Mesenchymal stem cell (in vitro differentiated cells and primary cell): Measurements from ENCODE around the gene BCDIN3D.

Source experiments
- DNase-seq: peaks from one replicate; pipeline ENCODE4 v3.0.0-alpha.2; 2013
- H2AFZ ChIP-seq: one replicate; pipeline ENCODE4 v1.6.1; 2013; ENCODE audit warnings: low read depth, mild to moderate bottlenecking, control low read depth, inconsistent platforms, low read length, moderate library complexity
- H2AK5ac ChIP-seq: 2 replicates; pipeline ENCODE4 v1.6.1; 2013; ENCODE audit warnings: low read length, moderate library complexity, mild to moderate bottlenecking, inconsistent platforms; ENCODE audit not compliant: severe bottlenecking
- H2BK120ac ChIP-seq: one replicate; pipeline ENCODE4 v1.6.1; 2013; ENCODE audit warnings: low read depth, mild to moderate bottlenecking, inconsistent platforms, low read length, moderate library complexity
- H2BK12ac ChIP-seq, 2 experiments: one replicate each; pipeline ENCODE4 v1.6.1; 2013; ENCODE audit warnings: inconsistent platforms in 2 of 2, low read length in 2 of 2, mild to moderate bottlenecking in 2 of 2, moderate library complexity in 2 of 2, control low read depth in 1 of 2
- H2BK15ac ChIP-seq: one replicate; pipeline ENCODE4 v1.6.1; 2013; ENCODE audit warnings: mild to moderate bottlenecking, low read depth, inconsistent platforms; ENCODE audit not compliant: poor library complexity, severe bottlenecking
- H2BK5ac ChIP-seq: 2 replicates; pipeline ENCODE4 v1.6.1; 2013; ENCODE audit warnings: low read depth, mild to moderate bottlenecking, low read length, control low read depth, inconsistent platforms; ENCODE audit not compliant: poor library complexity, severe bottlenecking
- H3K14ac ChIP-seq, 2 experiments: one replicate each; pipeline ENCODE4 v1.6.1; 2013; ENCODE audit warnings: inconsistent platforms in 2 of 2, low read length in 2 of 2, control low read depth in 1 of 2, mild to moderate bottlenecking in 1 of 2, moderate library complexity in 1 of 2
- H3K18ac ChIP-seq, 2 experiments: one replicate each; pipeline ENCODE4 v1.6.1; 2013; ENCODE audit warnings: inconsistent platforms in 2 of 2, low read length in 2 of 2, control low read depth in 1 of 2, low read depth in 1 of 2, mild to moderate bottlenecking in 1 of 2
- H3K23ac ChIP-seq, 2 experiments: one replicate each; pipeline ENCODE4 v1.6.1; 2013; ENCODE audit warnings: inconsistent platforms in 2 of 2, low read length in 2 of 2, mild to moderate bottlenecking in 2 of 2, moderate library complexity in 2 of 2, control low read depth in 1 of 2
- H3K27ac ChIP-seq: 2 replicates; pipeline ENCODE4 v1.5.1; 2013; ENCODE audit warnings: mild to moderate bottlenecking, moderate library complexity, low read length, control low read depth, inconsistent platforms; ENCODE audit not compliant: poor library complexity, severe bottlenecking
- H3K27me3 ChIP-seq, 2 experiments: 2 replicates each; pipeline versions ENCODE4 v1.6.1 to v1.7.0; 2013; ENCODE audit warnings: low read length in 2 of 2, mild to moderate bottlenecking in 2 of 2, moderate library complexity in 2 of 2, control low read depth in 1 of 2, inconsistent platforms in 1 of 2; ENCODE audit not compliant: control insufficient read depth in 1 of 2, insufficient read depth in 1 of 2
- H3K36me3 ChIP-seq, 2 experiments: 2 replicates each; pipeline versions ENCODE4 v1.6.1 to v1.7.0; 2013; ENCODE audit warnings: low read length in 2 of 2, control low read depth in 1 of 2, inconsistent platforms in 1 of 2, low read depth in 1 of 2, mild to moderate bottlenecking in 1 of 2; ENCODE audit not compliant: insufficient read depth in 2 of 2, control insufficient read depth in 1 of 2
- H3K4ac ChIP-seq, 2 experiments: one replicate each; pipeline ENCODE4 v1.6.1; 2013; ENCODE audit warnings: inconsistent platforms in 2 of 2, low read length in 2 of 2, mild to moderate bottlenecking in 2 of 2, moderate library complexity in 2 of 2, control low read depth in 1 of 2, low read depth in 1 of 2
- H3K4me1 ChIP-seq: 2 replicates; pipeline ENCODE4 v1.6.1; 2013; ENCODE audit warnings: low read depth, low read length, control low read depth; ENCODE audit not compliant: control insufficient read depth, insufficient read depth
- H3K4me2 ChIP-seq: 2 replicates; pipeline ENCODE4 v1.6.1; 2013; ENCODE audit warnings: low read length, mild to moderate bottlenecking, inconsistent platforms; ENCODE audit not compliant: poor library complexity, severe bottlenecking
- H3K4me3 ChIP-seq, 2 experiments: 2 replicates each; pipeline versions ENCODE4 v1.5.1 to v1.7.0; 2013; ENCODE audit warnings: low read length in 2 of 2, mild to moderate bottlenecking in 2 of 2, control low read depth in 1 of 2, low read depth in 1 of 2; ENCODE audit not compliant: insufficient read depth in 1 of 2
- H3K79me1 ChIP-seq: replicated peaks from 2 replicates; pipeline ENCODE4 v1.6.1; 2013; ENCODE audit warnings: mild to moderate bottlenecking, control low read depth, low read length, inconsistent platforms; ENCODE audit not compliant: poor library complexity, severe bottlenecking
- H3K9ac ChIP-seq: 2 replicates; pipeline ENCODE4 v1.7.0; 2013; ENCODE audit warnings: mild to moderate bottlenecking, low read length, moderate library complexity
- H3K9me3 ChIP-seq: 2 replicates; pipeline ENCODE4 v1.7.0; 2013; ENCODE audit warnings: mild to moderate bottlenecking, low read length; ENCODE audit not compliant: control insufficient read depth
- H4K8ac ChIP-seq: one replicate; pipeline ENCODE4 v1.6.1; 2013; ENCODE audit warnings: inconsistent platforms, mild to moderate bottlenecking, low read length, moderate library complexity
- H4K91ac ChIP-seq: one replicate; pipeline ENCODE4 v1.6.1; 2013; ENCODE audit warnings: mild to moderate bottlenecking, low read length, inconsistent platforms
- WGBS: methylation state at CpG from one replicate; pipeline ENCODE4 v1.1.7; 2013; ENCODE audit warnings: mixed read lengths; 5-methylcytosine and 5-hydroxymethylcytosine counted together

The BCDIN3D gene

GRCh38 chr12:49800421-49801140 is 42.3 kb downstream of the BCDIN3D start:
- Histone ChIP-seq H2AFZ (no peak overlapping the region), H2BK120ac (no peak overlapping the region), H3K36me3 (peaks cover 89 to 93% of the 10 kb centered on the region in 2 experiments), H3K4ac (no peak overlapping the region), H4K8ac (no peak overlapping the region), H3K18ac (no peak overlapping the region), H2BK12ac (no peak overlapping the region), H3K27me3 (no peaks in the 10 kb centered on the region), H3K14ac (no peak overlapping the region), H3K27ac (no peak overlapping the region), H3K9me3 (no peaks in the 10 kb centered on the region), H3K4me1 (peaks cover 2% of the 10 kb centered on the region), H4K91ac (no peak overlapping the region), H3K79me1 (peaks cover 52% of the 10 kb centered on the region), H2BK5ac (no peak overlapping the region), H3K4me2 (no peak overlapping the region), H3K4me3 (no peak overlapping the region), H3K9ac (no peak overlapping the region), H2AK5ac (no peak overlapping the region), H3K23ac (no peak overlapping the region), H2BK15ac (no peak overlapping the region)
- no peak for DNase-seq
- 98% methylated on average over 8 of the region's 11 CpGs for WGBS

GRCh38 chr12:49798934-49799333 is 44.0 kb downstream of the BCDIN3D start:
- Histone ChIP-seq H3K9ac (no peak overlapping the region), H3K14ac (no peak overlapping the region), H3K18ac (no peak overlapping the region), H2BK15ac (no peak overlapping the region), H3K79me1 (peaks cover 41% of the 10 kb centered on the region), H2BK12ac (no peak overlapping the region), H3K4me2 (no peak overlapping the region), H4K91ac (no peak overlapping the region), H3K27me3 (no peaks in the 10 kb centered on the region), H2AK5ac (no peak overlapping the region), H3K4me3 (no peak overlapping the region), H2BK120ac (no peak overlapping the region), H3K36me3 (peaks cover 91 to 93% of the 10 kb centered on the region in 2 experiments), H3K4me1 (peaks cover 2% of the 10 kb centered on the region), H3K9me3 (no peaks in the 10 kb centered on the region), H2AFZ (no peak overlapping the region), H3K23ac (no peak overlapping the region), H3K27ac (no peak overlapping the region), H3K4ac (no peak overlapping the region), H2BK5ac (no peak overlapping the region), H4K8ac (no peak overlapping the region)
- DNase-seq, result no peak
- 84% methylated on average over 2 of the region's 2 CpGs for WGBS

GRCh38 chr12:49798248-49798647 is 44.7 kb downstream of the BCDIN3D start:
- H2AFZ ChIP-seq, result no peak overlapping the region
- H3K14ac ChIP-seq, result no peak overlapping the region
- H4K91ac ChIP-seq, result no peak overlapping the region
- no peak overlapping the region for H3K4me2 ChIP-seq
- no peak overlapping the region for H2AK5ac ChIP-seq
- no peaks in the 10 kb centered on the region for H3K9me3 ChIP-seq
- H3K9ac ChIP-seq, result no peak overlapping the region
- peaks cover 39% of the 10 kb centered on the region for H3K79me1 ChIP-seq
- H3K4me3 ChIP-seq, result no peak overlapping the region
- no peak overlapping the region for H2BK120ac ChIP-seq
- peaks cover 91 to 93% of the 10 kb centered on the region in 2 experiments for H3K36me3 ChIP-seq
- H2BK12ac ChIP-seq, result no peak overlapping the region
- WGBS, result 98% methylated on average over 5 of the region's 7 CpGs
- peaks cover 2% of the 10 kb centered on the region for H3K4me1 ChIP-seq
- no peak overlapping the region for H3K18ac ChIP-seq
- no peak overlapping the region for H3K4ac ChIP-seq
- no peak overlapping the region for H4K8ac ChIP-seq
- no peak overlapping the region for H3K27ac ChIP-seq
- no peak overlapping the region for H2BK5ac ChIP-seq
- H3K27me3 ChIP-seq, result no peaks in the 10 kb centered on the region
- DNase-seq, result no peak
- H2BK15ac ChIP-seq, result no peak overlapping the region
- H3K23ac ChIP-seq, result no peak overlapping the region

GRCh38 chr12:49797449-49797776 is 45.5 kb downstream of the BCDIN3D start:
- no peak overlapping the region for H3K4me3 ChIP-seq
- no peak overlapping the region for H2BK5ac ChIP-seq
- WGBS, result 93% methylated on average over 2 of the region's 2 CpGs
- no peak overlapping the region for H3K9ac ChIP-seq
- DNase-seq, result no peak
- no peak overlapping the region for H2BK12ac ChIP-seq
- H3K23ac ChIP-seq, result no peak overlapping the region
- no peak overlapping the region for H2BK15ac ChIP-seq
- H4K8ac ChIP-seq, result no peak overlapping the region
- H3K4me2 ChIP-seq, result no peak overlapping the region
- H3K79me1 ChIP-seq, result peaks cover 38% of the 10 kb centered on the region
- no peak overlapping the region for H2AFZ ChIP-seq
- no peak overlapping the region for H2BK120ac ChIP-seq
- H3K4ac ChIP-seq, result no peak overlapping the region
- H3K27me3 ChIP-seq, result no peaks in the 10 kb centered on the region
- H3K14ac ChIP-seq, result no peak overlapping the region
- H2AK5ac ChIP-seq, result no peak overlapping the region
- no peak overlapping the region for H3K27ac ChIP-seq
- peaks cover 2% of the 10 kb centered on the region for H3K4me1 ChIP-seq
- no peaks in the 10 kb centered on the region for H3K9me3 ChIP-seq
- H4K91ac ChIP-seq, result no peak overlapping the region
- peaks cover 91% of the 10 kb centered on the region in 2 experiments for H3K36me3 ChIP-seq
- H3K18ac ChIP-seq, result no peak overlapping the region
